GM21515 (cell line): ENCODE measurements around the gene STXBP4.

Source experiments
- ATAC-seq: cut with Tn5 transposase; IDR thresholded peaks from one replicate; pipeline ENCODE4 v1.9.1; 2021; ENCODE audit not compliant: unreplicated experiment

The STXBP4 gene

DNA sequence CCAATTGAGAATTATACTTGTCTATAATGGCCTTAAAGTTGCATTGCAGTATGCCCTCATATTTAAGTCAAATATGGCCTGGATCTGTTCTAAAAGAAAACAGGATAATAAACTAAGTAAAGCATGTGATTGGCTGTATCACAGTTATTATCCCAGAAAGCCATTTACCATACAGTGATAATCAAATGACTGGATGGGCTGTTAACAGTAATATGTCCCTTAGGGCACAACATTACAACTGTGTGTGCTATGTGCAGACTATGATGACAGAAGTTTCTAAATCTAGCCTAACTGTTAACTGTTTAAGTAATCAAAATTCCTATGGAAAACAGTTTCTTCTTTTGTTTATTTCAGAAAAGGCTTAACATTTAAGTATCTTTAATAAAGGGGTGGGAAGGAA, 145.7 kb downstream of the STXBP4 start:
- ATAC-seq = no peak

DNA sequence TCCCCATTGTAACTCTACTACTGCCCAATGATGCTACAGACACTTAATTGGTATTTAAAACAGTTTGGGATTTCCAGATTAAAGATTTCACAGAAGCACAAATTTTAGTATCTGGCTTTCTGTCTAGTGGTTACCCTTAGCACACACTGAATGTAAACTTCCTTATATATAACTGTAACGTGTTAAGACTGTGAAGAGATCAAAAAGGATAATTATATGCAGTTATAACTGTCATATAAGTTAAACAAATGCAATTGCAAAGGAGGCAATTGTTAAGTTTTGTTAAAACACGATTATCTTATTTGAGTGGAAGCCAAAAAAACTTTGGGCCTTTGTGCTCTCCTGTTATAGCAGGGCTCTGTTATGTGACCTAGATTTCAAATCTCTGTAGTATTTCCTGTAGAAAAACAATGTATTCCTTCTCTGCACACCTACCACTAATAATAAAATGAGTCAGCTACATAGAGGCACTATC, 147.9 kb downstream of the STXBP4 start:
- no peak for ATAC-seq

DNA sequence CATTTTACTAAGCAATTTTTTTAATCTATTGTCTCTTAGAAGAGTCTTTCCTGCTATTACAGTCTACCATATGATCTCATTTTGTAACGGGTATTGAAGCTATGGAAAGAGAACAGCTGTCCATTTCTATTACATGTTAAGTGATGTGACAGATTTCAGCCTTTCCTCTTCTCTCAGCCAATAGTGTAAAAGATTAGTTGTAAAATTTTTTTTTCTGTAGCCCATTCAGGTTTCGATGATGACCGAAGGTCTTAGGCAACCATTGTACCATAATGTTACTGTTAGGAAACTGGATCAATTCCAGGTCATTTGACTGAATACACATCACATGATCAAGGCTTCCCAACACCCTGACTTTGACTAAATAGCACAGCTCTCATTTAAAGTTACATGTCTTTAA, 148.6 kb downstream of the STXBP4 start:
- ATAC-seq = no peak

DNA sequence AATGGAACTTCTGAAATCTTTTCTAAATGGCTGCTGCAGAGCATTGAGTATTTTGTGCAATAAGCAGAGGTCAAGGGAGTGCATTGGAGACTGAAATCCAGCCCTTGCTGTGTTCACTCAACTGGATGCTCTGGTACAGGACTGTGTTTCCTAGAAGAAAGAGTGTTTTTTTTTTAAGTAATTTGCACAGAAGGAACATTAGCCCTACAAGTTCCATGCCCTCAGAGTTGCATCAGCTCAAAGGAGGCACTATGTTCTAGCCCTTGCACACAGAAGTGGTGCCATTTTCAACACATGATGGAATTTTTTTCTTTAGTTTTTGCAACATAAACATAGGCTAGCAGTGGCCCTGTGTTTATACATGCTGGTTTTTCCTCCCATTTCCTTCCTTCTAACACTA, 152.1 kb downstream of the STXBP4 start:
- no peak for ATAC-seq

DNA sequence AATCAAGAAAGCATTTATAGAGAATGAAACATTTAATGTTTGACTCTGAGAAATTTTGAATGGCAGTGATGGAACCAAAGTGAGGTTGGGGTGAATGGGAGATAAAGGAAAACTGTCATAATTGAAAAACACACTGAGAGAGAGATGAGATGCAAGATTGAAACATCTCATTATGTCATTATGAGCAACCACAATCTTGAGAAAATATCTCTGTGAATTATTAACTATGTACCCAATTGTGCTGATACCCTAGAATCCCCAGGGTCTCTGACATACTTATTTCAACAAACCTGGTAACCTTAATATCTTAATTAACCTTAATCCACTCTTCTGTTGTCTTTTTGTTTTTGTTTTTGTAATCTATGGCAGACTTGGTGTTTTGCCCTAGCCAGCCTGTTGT, 152.7 kb downstream of the STXBP4 start:
- ATAC-seq = no peak

DNA sequence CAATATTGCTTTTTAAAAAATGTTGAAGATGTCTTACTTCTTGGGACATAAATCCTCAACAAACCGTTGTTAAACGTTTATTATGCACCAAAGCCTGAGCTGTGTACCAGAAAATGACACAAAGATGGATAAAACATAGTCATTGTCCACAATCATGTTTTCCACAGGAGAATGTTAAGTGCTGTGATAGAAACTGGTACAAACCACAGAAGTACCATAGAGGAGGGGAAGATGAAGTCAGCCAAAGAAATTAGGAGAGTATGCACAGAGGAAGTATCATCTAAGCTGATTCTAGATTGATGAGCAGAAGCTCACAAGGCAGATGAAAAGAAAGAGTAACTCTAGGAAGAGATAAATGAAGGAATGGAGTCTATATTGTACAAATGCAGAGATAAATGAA, 153.5 kb downstream of the STXBP4 start:
- ATAC-seq = no peak

DNA sequence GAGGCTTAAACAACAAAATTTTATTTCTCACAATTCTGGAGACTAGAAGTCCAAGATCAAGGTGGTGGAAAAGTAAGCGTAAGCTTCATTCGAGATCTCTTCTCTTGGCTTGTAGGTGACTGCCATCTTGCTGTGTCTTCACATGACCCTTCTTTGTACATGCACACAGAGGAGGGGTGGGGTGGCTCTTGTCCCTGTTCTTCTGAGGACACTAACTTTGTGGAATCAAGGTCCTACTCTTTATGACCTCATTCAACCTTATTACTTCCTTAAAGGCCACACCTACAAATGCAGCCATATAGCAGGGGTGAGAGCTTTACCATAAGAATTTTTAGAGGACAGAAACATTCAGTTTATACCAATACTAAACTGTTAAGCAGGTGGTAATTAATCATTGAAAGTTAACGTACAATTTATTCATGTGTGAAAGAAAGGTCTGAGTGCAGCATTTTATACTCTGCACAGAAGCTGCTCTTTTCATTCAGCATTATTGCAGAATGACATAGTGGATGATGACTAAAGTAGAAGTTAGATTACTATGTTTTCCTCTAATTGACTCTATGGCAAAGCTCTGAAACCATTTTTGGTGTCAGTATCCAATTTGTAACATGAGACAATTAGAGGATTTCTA, 156.3 kb downstream of the STXBP4 start:
- ATAC-seq = no peak

DNA sequence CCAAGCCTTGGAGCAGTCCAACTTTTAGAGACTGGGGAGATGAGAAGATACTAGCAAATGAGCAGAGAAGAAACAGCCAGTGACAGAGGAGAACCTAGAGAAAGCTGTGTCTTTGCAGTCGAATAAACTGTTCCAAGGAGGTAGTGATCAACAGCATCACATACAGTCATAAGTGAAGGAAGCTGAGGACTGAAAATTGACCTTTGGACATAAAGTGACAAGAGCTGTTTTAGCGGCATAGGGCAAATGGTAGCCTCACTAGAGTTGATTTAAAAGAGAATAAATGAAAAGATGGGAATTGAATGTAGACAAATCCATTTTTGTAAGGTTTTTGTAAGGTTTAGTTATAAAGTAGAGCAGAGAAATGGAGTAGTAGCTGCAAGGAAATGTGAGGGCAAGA, 165.0 kb downstream of the STXBP4 start:
- no peak for ATAC-seq

DNA sequence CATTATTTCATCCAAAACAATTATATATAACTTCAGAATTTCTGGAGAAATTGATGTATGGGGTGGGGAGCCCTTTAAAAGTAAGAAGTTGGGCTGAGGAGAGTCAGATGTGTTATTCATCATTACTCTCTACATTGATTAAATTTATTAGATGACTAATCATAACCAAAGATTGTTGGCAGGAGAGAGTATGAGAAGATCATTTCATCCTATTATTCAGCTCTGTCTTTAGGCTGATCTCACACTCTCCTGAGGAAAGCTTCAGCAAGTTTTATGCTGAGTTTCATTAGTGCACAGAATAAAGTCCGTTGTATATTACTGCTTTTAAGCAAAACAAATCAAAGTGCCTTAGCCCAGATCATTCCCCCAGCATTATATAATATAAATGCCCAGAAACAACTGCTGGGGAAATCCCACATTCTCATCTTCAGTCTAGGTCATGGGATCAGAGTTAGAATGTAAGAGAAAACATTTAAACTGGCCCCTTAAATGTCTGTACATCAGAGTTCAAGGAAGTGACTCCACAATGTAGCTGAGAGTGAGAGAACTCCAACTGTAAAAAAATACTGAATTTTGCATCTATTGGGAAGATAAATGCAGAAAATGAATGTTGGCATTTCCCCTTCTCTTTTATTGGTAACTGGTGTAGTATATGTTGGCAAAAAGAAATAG, 166.1 kb downstream of the STXBP4 start:
- no peak for ATAC-seq

DNA sequence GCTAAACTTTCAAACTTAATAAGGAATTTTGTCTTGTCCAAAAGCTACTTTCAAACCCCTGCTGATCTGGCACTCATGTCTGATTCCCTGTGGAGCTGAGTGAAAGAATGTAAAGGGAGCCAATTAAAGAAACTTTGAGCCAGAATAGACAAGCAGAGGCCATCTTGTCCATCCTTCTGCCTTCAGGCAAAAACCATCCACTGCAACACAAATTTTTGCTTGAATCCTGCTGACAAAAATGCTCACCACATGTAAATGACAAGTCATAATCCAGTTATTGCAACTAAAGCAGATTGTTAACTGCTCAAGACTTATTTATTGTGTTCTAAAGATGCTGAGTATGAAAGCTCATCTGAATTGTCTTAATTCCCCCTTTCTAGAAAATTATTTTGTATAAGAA, 172.2 kb downstream of the STXBP4 start:
- ATAC-seq = no peak

DNA sequence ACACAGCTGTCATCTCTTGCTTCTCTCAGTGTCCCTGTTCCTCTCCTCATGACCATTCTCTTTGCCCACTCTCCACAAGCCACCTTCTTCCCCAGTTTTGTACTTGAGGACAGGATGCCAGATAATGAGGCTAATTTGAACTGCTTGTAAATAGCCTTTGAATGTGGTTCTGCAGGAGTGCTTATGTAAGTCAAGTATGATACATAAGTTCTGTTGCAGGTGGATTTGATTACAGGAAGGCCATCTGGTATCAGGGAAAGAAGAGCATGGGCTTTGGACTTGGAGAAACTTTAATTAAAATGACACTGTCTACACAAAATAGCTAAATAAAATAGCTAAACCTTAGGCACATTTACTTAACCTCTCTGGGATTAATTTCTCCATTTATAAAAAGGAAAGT, 176.0 kb downstream of the STXBP4 start:
- ATAC-seq = no peak

DNA sequence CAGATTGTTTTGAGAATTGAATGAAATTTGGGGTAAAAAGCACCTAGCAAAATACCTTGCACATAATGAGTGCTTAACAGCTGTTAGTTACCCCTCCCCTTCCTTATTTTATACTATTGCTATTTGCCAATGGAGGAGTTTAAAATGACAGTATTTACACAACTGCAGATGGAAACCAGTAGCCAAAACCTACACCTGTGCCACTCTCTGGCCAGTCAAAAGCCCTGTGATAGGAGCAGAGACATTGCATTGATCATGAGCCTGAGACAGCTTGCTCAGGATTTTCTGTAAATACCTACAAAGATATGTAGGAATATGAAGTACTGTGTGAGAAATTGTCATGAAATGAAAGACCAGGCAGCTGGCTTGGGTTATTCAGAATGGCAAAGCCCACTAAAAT, 180.9 kb downstream of the STXBP4 start:
- no peak for ATAC-seq

DNA sequence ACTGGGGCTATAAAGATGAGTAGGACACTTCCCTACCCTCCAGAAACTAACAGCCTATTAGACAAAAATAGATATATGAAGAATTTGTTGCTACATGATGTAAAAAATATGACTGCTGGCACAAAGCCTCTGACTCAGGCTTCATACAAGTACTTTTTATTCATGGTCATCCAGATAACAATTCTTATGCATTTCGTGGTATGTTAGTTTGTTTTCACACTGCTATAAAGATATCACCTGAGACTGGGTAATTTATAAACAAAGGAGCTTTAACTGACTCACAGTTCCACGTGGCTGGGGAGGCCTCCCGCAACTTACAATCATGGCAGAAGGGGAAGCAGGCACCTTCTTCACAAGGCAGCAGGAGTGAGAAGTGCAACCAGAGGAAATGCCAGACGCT, 183.7 kb downstream of the STXBP4 start:
- no peak for ATAC-seq

DNA sequence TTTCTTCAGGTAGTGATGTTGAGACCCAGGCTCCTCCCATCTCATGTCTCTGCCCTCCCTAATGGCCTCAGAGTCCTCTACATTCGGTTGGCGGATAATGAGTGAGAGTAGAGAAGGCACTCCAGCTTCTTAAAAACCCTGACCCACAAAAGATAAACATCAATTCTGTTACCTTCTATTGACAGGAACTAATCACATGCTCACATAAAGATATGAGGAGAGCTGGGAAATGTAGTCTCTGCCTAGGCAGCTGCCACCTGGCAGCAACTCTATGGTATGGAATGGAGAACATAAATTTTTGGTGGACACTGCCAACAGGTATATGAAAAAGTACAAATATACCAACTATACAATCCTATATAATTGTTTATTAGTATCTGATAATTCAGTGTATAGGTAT, 185.5 kb downstream of the STXBP4 start:
- ATAC-seq = no peak

DNA sequence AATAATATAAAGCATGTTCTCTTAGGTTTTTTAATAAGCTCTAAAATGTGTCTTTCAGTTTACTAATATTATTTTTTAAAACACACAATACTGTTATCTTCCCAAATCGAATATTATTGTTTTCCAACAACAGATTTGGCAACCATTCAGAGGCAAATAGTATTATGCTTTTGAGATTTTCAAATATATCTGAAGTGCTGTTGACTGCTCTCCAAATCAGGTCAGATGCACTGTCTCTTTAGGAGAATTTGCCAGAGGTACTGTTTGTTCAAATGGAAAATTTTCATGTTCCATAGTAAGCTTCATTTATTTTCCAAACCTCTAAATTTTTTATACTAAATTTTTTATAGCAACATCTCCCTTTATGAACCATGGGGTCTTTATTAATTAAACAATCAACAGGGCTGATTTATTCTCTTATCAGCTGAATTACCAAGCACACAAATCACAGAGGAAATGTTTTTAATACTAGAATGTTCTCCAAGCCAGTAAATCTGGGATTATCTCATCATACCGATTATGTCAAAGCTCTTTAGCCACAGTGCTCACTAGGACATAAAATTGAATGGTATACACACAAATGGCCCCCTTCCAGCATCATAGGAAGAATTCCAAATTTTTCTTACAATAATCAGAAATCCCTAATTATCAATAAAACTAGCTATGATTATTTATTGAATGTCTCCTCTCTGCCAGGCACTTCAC, 187.4 kb downstream of the STXBP4 start:
- no peak for ATAC-seq

DNA sequence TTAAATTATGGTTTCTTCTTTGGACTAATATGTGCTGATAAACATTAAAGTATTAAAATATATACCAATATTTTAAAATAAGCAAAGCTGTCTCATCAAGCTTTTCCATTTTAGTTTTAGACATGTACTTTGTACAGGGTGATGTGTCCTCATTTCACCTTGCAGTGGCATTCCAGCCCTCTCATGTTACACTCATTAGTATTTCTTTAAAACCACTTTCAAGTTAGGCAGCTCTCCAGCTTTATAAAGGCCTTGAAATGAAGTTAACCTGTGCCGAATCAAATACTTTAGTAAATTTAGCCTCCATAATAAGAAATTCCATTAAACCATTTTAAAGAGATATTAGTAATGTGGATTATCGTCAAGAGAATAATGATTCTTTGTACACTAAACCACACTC, 188.6 kb downstream of the STXBP4 start:
- ATAC-seq = no peak

DNA sequence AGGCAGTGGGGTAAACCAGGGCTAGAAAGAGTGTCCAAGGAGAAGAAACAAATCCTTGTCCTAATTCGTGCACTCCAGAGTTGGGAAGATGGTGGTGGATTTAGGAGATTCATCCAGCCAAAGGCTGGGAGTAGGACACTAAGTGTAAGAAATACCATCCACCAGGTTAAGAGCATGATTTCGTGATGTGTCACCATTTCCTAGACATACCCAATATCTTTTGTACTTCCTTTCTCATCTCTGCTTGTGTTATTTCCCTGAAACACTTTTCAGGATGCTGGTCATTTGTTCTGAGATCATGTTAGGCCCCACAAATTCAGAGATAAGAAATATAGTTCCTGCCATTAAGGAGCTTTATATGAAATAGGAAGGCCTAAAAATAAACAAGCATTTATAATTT, 189.9 kb downstream of the STXBP4 start:
- ATAC-seq = no peak

DNA sequence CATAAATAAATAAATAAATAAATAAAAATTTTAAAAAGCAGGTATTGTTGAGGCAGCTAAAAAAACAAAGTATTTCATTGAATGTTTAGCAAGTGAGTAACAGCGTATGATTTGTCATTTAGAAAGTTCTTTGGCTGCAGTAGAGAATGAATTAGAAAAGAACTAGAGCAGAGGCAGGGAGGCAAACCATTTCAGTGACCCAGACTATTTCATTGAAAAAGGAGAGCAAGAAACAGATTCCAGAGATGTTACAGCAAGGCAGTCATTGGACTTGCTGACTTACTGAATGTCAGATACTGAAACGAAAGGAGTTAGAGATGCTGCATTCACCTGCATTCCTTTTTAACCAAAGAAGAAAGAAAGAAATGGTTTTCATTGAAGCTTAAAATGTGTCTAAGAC, 190.7 kb downstream of the STXBP4 start:
- ATAC-seq = no peak

DNA sequence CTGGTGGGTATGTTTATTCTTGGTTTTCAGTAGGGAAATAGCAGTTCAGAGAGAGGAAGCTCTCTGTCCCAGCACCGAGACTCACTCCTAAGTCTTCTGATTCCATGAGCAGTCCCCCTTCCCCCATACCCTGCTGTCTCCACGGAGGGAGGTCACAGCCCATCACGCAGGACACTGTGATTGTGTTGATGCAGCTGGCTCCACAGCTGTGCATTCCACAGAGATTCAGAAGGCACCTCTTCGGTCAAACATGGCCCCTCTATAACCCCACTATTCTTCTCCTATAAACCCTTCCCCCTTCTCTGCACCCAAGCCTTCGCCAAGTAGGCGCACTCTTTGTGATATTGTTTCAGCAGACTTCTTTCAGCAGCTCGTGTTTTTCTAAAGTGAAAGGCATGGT, 191.9 kb downstream of the STXBP4 start:
- no peak for ATAC-seq

DNA sequence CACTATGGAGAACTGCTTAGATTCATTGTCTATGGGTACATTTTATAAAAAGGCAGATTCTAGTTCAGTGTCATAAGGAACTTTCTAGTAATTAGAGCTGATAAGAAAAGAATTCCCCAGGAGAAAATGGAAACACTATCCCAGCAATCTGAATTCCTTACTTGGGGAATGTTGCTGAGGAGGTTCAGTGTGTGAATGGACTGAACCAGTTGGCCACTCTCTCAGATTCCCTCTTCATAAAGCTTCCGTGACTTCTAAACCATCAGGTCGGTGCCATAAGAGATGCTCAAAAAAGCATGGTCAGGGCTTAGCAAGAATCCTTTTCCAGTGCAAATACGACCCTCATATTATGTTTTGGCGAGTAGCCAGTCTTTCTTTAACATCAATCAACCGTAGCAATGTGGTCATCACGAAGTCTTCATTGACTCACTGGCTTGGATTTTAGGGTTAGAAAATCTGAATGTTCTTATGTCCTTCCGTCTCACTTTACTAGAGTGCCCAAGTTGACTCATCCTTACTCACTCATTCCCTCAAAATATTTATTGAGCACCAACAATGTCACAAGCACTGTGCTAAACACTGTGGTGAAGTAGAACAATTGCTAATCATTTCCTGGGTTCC, 193.5 kb downstream of the STXBP4 start:
- no peak for ATAC-seq

DNA sequence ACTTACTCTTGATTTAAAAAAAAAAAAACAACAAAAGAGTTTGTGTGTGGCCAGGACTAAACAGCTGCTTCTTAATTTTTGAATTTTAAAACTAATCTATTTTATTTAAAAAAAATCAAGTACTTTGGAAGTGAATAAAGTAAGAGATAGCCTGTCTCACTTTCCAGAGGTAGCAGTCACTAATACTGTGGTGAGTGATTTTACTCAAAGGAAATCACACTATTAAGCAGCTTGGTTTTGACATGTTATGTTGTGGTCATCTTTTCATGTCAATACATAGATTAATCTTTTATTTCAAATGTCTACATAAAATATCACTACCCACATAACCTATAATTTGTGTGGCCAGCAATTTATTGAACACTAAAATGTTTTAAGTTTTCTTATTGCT, 194.0 kb downstream of the STXBP4 start:
- ATAC-seq = no peak

DNA sequence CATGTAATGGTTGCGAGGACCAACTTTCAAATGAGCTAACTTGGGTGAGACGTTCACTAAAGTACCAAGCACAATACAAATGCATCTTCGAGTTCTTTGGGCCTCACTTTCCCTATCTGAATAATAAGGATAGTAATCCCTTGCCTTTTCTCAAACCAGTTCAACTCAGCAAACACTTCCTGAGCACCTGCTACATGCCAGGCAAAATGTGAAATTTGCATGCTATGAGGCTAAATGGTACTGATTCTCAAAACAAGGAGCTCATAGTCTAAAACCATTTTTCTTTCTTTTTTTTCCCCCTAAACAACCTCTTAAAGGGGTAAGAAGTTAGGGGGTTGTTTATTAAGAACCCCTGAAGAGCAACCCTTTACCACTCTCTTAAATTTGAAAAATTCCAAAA, 194.8 kb downstream of the STXBP4 start:
- ATAC-seq = no peak
